ENCODE measurements around the gene BAIAP2L1. TPM values are rescaled to one million over a fixed set of nuclear protein-coding genes. Genes with fewer than 3 reads are reported as not detected.

BAIAP2L1 gene
- total and polyA plus RNA-seq, 2 of the 8 experiments (the other 6 are each of a cell fraction or from before 2014, with no cell fraction given): 19.2 to 42.9 TPM

GRCh38 chr7:98283127-98283886 is 117.6 kb downstream of the BAIAP2L1 start (continued):
- TF ChIP-seq MAFK (IDR thresholded peaks at IDR 0.05; ENCODE audit: low read depth, low read length) (no peak), CHD7 (IDR thresholded peaks at IDR 0.05; ENCODE audit: insufficient replicate concordance, low read length) (no peak), FOSL1 (IDR thresholded peaks at IDR 0.05; ENCODE audit: insufficient read depth, low read depth, low read length) (no peak)
